Muscle layer of colon (tissue), 2 donors: ENCODE measurements around the gene AQR.
A peak's percentile ranks its signal among the peaks of the same experiment; 100 is the strongest.
"Not testable (repeated sequence)": the region's sequence is repeated elsewhere in the genome, so short reads cannot be mapped to it uniquely, and the experiment has no call there.

ENCODE experiments used
- H3K27ac ChIP-seq: one replicate; pipeline ENCODE4 v1.7.0; 2013; ENCODE audit warnings: low read depth, mild to moderate bottlenecking, low read length, moderate library complexity
- H3K27me3 ChIP-seq, 2 donors: one replicate each; pipeline ENCODE4 v1.7.0; 2013; ENCODE audit warnings: low read length in 2 of 2, mild to moderate bottlenecking in 2 of 2; ENCODE audit not compliant: insufficient read depth in 2 of 2, control insufficient read depth in 1 of 2
- H3K36me3 ChIP-seq: one replicate; pipeline ENCODE4 v1.7.0; 2013; ENCODE audit warnings: mild to moderate bottlenecking, low read length; ENCODE audit not compliant: insufficient read depth
- H3K4me1 ChIP-seq: one replicate; pipeline ENCODE4 v1.7.0; 2013; ENCODE audit warnings: mild to moderate bottlenecking, low read length; ENCODE audit not compliant: insufficient read depth
- H3K4me3 ChIP-seq, 2 donors: one replicate each; pipeline ENCODE4 v1.7.0; 2013; ENCODE audit warnings: low read length in 2 of 2, low read depth in 1 of 2, mild to moderate bottlenecking in 1 of 2, moderate library complexity in 1 of 2
- H3K9ac ChIP-seq: one replicate; pipeline ENCODE4 v1.7.0; 2013; ENCODE audit warnings: low read length
- H3K9me3 ChIP-seq: one replicate; pipeline ENCODE4 v1.7.0; 2013; ENCODE audit warnings: mild to moderate bottlenecking, low read length
- donor health status: abdominal sarcoma.
- donor health status: Adenocarcinoma of cecum.

The AQR gene

GRCh38 chr15:34988027-34988902 lies 18.7 kb upstream of the AQR start, which contains the start of gene ZNF770:
Gene ZNF770 (minus strand): TSS chr15:34988287. CDS start chr15:34983434, 4,853 bp downstream.
- H3K36me3 ChIP-seq: peaks cover 4% of the 10 kb centered on the region

DNA sequence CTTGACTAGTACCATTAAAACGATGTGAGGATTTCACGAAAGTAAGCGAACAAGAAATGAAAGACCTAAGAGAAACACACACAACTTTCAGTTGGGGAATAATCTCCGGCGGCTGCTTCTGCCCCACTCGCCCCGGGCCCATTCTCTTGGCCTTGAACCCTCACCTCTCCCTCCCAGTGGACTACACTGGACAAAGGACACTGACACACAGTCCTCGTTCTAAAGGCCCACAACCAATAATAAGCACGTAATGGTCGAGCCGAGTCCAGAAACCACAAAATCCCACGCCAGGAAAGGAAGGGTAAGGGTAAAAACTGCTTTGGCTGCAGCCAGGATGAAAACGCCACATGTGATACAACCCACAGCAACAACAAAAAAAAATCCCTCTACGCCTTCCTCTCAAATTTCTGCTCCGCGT lies 18.1 kb upstream of the AQR start:
- H3K9ac ChIP-seq: peak overlapping the region; percentile 100
- no peaks in the 10 kb centered on the region for H3K27me3 ChIP-seq
- H3K4me3 ChIP-seq: peak overlapping the region; percentile 83 to 100
- H3K9me3 ChIP-seq: no peaks in the 10 kb centered on the region
- peak overlapping the region; percentile 98 for H3K27ac ChIP-seq
- peaks cover 4% of the 10 kb centered on the region for H3K36me3 ChIP-seq
- peaks cover 25% of the 10 kb centered on the region for H3K4me1 ChIP-seq

More at GRCh38 chr15:34988027-34988902, 18.7 kb upstream of the AQR start, which contains the start of gene ZNF770:
- Histone ChIP-seq H3K27ac (peak within 1 kb of the TSS; percentile 98), H3K9ac (peak within 1 kb of the TSS; percentile 100), H3K4me1 (peaks cover 25% of the 10 kb centered on the region), H3K27me3 (no peaks in the 10 kb centered on the region), H3K9me3 (no peaks in the 10 kb centered on the region), H3K4me3 (peak within 1 kb of the TSS; percentile 83 to 100)

GRCh38 chr15:34986771-34987480 lies 17.4 kb upstream of the AQR start:
- H3K27ac ChIP-seq: peak overlapping the region; percentile 98
- no peaks in the 10 kb centered on the region for H3K27me3 ChIP-seq
- H3K4me1 ChIP-seq: peaks cover 25% of the 10 kb centered on the region
- peaks cover 4% of the 10 kb centered on the region for H3K36me3 ChIP-seq
- no peaks in the 10 kb centered on the region for H3K9me3 ChIP-seq
- peak overlapping the region; percentile 100 for H3K9ac ChIP-seq
- H3K4me3 ChIP-seq: peak overlapping the region; percentile 83 to 100

DNA sequence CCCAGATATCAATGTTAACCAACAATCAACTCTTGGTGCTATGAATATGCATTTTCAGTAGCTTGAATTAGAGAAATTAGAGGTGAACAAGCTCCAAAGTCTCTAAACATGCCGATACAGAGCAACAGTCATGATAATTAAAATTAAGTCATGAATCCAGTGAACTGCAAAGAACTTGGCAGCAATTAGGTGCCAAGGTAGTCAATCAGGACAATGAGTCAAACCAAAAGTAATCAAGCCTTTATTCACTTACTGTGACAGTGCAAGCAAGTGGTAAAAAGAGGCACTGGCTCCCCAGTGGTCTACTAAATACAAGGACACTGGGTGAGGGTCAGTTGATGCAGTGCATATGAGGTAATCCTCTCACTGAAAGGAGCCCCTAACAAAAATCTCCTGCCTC lies 16.8 kb upstream of the AQR start:
- Histone ChIP-seq H3K27me3 (no peaks in the 10 kb centered on the region), H3K36me3 (peaks cover 7% of the 10 kb centered on the region), H3K9me3 (no peaks in the 10 kb centered on the region), H3K27ac (no peak overlapping the region), H3K9ac (no peak overlapping the region), H3K4me1 (peaks cover 25% of the 10 kb centered on the region), H3K4me3 (peak overlapping the region in 1 of 2 donors; percentile 100)

GRCh38 chr15:34984889-34985630 lies 15.5 kb upstream of the AQR start:
- peaks cover 25% of the 10 kb centered on the region for H3K4me1 ChIP-seq
- no peaks in the 10 kb centered on the region for H3K9me3 ChIP-seq
- no peak overlapping the region for H3K4me3 ChIP-seq
- H3K9ac ChIP-seq: no peak overlapping the region
- no peak overlapping the region for H3K27ac ChIP-seq
- H3K27me3 ChIP-seq: no peaks in the 10 kb centered on the region
- H3K36me3 ChIP-seq: peaks cover 9% of the 10 kb centered on the region

GRCh38 chr15:34976743-34977142 lies 7.2 kb upstream of the AQR start:
- Histone ChIP-seq H3K4me3 (no peak overlapping the region), H3K9ac (no peak overlapping the region), H3K27me3 (no peaks in the 10 kb centered on the region), H3K4me1 (no peaks in the 10 kb centered on the region), H3K36me3 (peaks cover 5% of the 10 kb centered on the region), H3K9me3 (no peaks in the 10 kb centered on the region), H3K27ac (no peak overlapping the region)

DNA sequence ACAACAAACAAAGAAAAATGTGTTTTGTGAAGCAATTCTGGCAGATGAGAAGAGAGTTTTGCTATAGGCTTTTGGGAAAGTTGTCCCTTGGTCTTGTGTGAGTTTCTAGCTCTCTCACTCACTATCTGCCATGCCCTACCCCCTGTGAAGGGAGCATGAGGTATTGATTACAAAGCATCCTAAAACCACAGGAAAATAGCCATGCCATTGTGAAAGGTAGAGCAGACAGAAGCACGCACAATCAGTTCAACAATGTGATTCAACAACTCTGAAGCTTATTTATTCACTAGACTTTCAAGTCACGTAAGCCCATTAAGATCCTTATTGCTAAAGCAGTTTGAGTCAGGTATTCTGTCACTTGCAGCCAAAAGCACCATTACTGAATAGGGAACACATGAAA lies 6.5 kb upstream of the AQR start:
- Histone ChIP-seq H3K27ac (no peak overlapping the region), H3K36me3 (no peaks in the 10 kb centered on the region), H3K4me3 (no peak overlapping the region), H3K4me1 (no peaks in the 10 kb centered on the region), H3K9me3 (no peaks in the 10 kb centered on the region), H3K27me3 (no peaks in the 10 kb centered on the region), H3K9ac (no peak overlapping the region)

GRCh38 chr15:34973512-34973911 lies 4.0 kb upstream of the AQR start:
- H3K27me3 ChIP-seq: no peaks in the 10 kb centered on the region
- no peaks in the 10 kb centered on the region for H3K9me3 ChIP-seq
- H3K4me1 ChIP-seq: peaks cover 4% of the 10 kb centered on the region
- H3K4me3 ChIP-seq: no peak overlapping the region
- no peak overlapping the region for H3K27ac ChIP-seq
- H3K9ac ChIP-seq: no peak overlapping the region
- no peaks in the 10 kb centered on the region for H3K36me3 ChIP-seq

DNA sequence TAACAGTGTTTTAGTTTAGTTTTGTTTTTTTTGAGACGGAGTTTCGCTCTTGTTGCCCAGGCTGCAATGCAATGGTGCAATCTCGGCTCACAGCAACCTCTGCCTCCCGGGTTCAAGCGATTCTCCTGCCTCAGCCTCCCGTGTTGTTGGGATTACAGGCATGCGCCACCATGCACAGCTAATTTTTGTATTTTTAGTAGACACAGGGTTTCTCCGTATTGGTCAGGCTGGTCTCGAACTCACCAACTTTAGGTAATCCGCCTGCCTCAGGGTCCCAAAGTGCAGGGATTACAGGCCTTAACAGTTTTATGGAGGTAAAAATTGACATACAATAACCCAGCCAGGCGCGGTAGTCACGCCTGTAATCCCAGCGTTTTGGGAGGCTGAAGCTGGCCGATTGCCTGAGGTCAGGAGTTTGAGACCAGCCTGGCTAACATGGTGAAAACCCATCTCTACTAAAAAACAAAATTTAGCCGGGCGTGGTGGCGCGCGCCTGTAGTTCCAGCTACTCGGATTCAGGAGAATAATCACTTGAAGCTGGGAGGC lies 629 bp upstream of the AQR start:
- H3K27me3 ChIP-seq, H3K27ac ChIP-seq, H3K9ac ChIP-seq, H3K36me3 ChIP-seq, H3K9me3 ChIP-seq: not testable (repeated sequence)
- Histone ChIP-seq H3K4me1 (peaks cover 15% of the 10 kb centered on the region), H3K4me3 (peak overlapping the region; percentile 28 to 88)

- no peaks in the 10 kb centered on the region for H3K27me3 ChIP-seq
- H3K36me3 ChIP-seq: peaks cover 10% of the 10 kb centered on the region
- no peaks in the 10 kb centered on the region for H3K9me3 ChIP-seq
- H3K27ac ChIP-seq: no peak overlapping the region
- H3K9ac ChIP-seq: no peak overlapping the region
- no peak overlapping the region for H3K4me3 ChIP-seq
- H3K4me1 ChIP-seq: peaks cover 15% of the 10 kb centered on the region
Measured at GRCh38 chr15:34964277-34964676, 5.3 kb downstream of the AQR start.

- Histone ChIP-seq H3K9me3 (no peaks in the 10 kb centered on the region), H3K36me3 (peaks cover 12% of the 10 kb centered on the region), H3K4me1 (peaks cover 5% of the 10 kb centered on the region), H3K4me3 (no peak overlapping the region), H3K9ac (no peak overlapping the region), H3K27me3 (no peaks in the 10 kb centered on the region), H3K27ac (no peak overlapping the region)
Measured at GRCh38 chr15:34953851-34954250, 15.7 kb downstream of the AQR start.
